Osteocyte (in vitro differentiated cells): ENCODE measurements around the gene TBL3. TPM values are rescaled to one million over a fixed set of nuclear protein-coding genes. Genes with fewer than 3 reads are reported as not detected.
A peak's percentile ranks its signal among the peaks of the same experiment; 100 is the strongest.

Experiments used
- DNase-seq: peaks from one replicate; pipeline ENCODE4 v3.0.0; 2021; ENCODE audit warnings: mixed read lengths; ENCODE audit not compliant: unreplicated experiment; ENCODE audit errors: extremely low spot score
- H3K27ac Mint-ChIP-seq: one replicate; pipeline ENCODE4 v1.8.0; 2021; ENCODE audit warnings: mild to moderate bottlenecking, mixed read lengths; ENCODE audit not compliant: unreplicated experiment
- H3K27me3 Mint-ChIP-seq: one replicate; pipeline ENCODE4 v1.8.0; 2021; ENCODE audit warnings: mixed read lengths; ENCODE audit not compliant: unreplicated experiment
- H3K36me3 Mint-ChIP-seq: one replicate; pipeline ENCODE4 v1.8.0; 2021; ENCODE audit warnings: mixed read lengths; ENCODE audit not compliant: unreplicated experiment
- H3K4me1 Mint-ChIP-seq: one replicate; pipeline ENCODE4 v1.8.0; 2021; ENCODE audit warnings: mixed read lengths; ENCODE audit not compliant: unreplicated experiment
- H3K4me3 Mint-ChIP-seq: one replicate; pipeline ENCODE4 v1.8.0; 2021; ENCODE audit warnings: mild to moderate bottlenecking, moderate library complexity, mixed read lengths; ENCODE audit not compliant: unreplicated experiment
- H3K9me3 Mint-ChIP-seq: one replicate; pipeline ENCODE4 v1.8.0; 2021; ENCODE audit warnings: mixed read lengths; ENCODE audit not compliant: unreplicated experiment
- total RNA-seq: library from RNA; stranded (reverse); gene quantifications from 2 replicates; pipeline ENCODE4 v1.2.1, GENCODE V29; 2021
- TF ChIP-seq, protein P1 (sequence below): fragments of 200-600 bp; sonication (generic); IDR thresholded peaks from 2 replicates; pipeline ENCODE4 v1.5.0; 2021; ENCODE audit warnings: antibody characterized with exemption, mild to moderate bottlenecking, moderate library complexity

The TBL3 gene
- total RNA-seq, 1 donor from 2014 or later = 32.0 TPM

DNA sequence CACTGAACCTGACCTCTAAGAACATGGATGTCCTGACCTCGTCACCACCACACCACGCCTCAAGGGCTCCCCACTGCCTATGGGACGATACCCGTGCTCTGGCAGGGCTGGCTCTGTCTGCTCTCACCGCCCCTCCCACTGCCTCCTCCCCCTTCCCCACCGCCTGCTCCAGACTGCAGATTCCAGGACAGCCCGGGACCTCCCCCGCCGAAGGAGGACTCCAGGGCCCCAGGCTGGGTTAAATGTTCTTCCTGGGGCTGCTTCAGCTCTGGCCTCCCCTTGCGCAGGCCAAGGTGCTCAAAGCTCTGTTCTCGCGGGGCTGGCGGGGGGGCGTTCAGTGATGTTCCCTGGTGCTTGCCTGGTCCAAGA lies 50.9 kb downstream of the TBL3 start:
- peak overlapping the region; percentile 44 for H3K27ac Mint-ChIP-seq
- no peaks in the 10 kb centered on the region for H3K36me3 Mint-ChIP-seq
- H3K4me1 Mint-ChIP-seq = peaks cover 28% of the 10 kb centered on the region
- no peaks in the 10 kb centered on the region for H3K9me3 Mint-ChIP-seq
- H3K27me3 Mint-ChIP-seq = peaks cover 8% of the 10 kb centered on the region
- peak overlapping the region; percentile 67 for H3K4me3 Mint-ChIP-seq
- TF ChIP-seq, protein P1, sequence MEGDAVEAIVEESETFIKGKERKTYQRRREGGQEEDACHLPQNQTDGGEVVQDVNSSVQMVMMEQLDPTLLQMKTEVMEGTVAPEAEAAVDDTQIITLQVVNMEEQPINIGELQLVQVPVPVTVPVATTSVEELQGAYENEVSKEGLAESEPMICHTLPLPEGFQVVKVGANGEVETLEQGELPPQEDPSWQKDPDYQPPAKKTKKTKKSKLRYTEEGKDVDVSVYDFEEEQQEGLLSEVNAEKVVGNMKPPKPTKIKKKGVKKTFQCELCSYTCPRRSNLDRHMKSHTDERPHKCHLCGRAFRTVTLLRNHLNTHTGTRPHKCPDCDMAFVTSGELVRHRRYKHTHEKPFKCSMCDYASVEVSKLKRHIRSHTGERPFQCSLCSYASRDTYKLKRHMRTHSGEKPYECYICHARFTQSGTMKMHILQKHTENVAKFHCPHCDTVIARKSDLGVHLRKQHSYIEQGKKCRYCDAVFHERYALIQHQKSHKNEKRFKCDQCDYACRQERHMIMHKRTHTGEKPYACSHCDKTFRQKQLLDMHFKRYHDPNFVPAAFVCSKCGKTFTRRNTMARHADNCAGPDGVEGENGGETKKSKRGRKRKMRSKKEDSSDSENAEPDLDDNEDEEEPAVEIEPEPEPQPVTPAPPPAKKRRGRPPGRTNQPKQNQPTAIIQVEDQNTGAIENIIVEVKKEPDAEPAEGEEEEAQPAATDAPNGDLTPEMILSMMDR = no peak
- peak; percentile 85 for DNase-seq

DNA sequence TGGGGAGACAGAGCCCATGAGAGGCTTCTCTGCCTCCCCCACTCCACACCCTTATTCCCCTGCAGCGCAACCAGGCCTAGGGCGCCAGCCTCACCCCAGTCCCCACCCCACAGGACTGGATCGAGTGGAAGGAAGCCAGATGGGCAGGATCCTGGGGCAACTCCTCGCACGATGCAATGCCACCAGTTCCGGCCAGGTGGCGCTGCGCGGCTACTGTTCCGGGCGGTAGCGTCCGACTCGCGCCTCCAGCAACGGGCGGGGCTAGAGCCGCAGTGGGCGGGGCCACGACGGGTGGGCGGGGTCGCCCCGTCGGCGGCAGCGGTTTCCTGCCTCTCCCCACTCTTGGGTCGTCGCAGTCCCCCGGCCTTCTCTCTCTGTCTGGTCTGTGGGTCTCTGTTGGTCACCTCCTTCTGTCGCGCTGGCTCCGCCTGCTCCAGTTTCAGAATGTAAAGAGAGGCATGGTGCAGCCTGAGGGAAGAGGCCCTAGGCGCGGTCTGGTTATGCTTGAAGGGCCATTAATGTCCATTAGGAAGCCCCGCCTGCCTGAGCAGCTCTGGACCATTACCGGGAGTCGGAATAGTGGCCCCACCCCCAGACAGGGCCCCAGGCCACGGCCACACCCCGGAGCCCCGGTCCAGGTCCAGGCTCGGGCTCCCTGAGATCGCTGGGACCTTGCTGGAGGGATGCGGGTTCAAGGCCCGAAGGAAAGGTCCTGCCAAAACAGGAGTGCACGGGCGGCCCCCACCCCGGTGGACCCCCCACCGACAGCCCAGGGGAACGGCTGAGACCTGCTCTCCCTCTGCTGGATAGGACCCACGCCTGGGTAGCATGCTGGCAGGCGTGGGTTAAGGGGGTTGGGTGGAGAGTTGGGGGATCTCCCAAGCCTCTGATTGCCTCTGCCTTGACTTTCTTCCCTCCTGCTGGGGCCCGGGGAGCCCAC lies 51.5 kb downstream of the TBL3 start:
- TF ChIP-seq, protein P1 = peak; percentile 97
- Mint-ChIP-seq H3K9me3 (no peaks in the 10 kb centered on the region), H3K36me3 (no peaks in the 10 kb centered on the region), H3K4me1 (peaks cover 33% of the 10 kb centered on the region), H3K4me3 (peak overlapping the region; percentile 67), H3K27me3 (peaks cover 8% of the 10 kb centered on the region), H3K27ac (peak overlapping the region; percentile 79)
- DNase-seq = peak; percentile 98

DNA sequence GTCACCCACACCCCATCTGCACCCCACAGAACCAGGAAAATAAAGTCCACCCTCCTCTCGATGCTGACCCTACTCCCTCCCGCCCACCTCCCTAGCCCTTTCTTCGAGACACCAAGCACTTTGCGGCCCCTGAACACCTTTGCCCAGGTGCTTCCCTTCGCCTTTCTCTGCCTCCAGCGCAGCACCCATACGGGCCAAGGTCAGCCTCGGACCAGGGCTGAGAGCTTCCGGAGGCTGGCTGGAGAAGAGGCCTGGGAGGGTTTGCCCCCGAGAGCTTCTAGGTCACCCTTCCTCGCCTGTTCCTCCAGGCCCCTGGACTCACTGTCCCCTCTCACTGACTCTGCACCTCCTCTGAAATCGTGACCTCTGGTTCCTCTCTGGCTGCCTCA lies 52.2 kb downstream of the TBL3 start:
- H3K9me3 Mint-ChIP-seq = no peaks in the 10 kb centered on the region
- H3K27ac Mint-ChIP-seq = no peak overlapping the region
- H3K27me3 Mint-ChIP-seq = peaks cover 8% of the 10 kb centered on the region
- peak overlapping the region; percentile 33 for H3K4me3 Mint-ChIP-seq
- no peak for DNase-seq
- no peaks in the 10 kb centered on the region for H3K36me3 Mint-ChIP-seq
- TF ChIP-seq, protein P1 = no peak
- peaks cover 39% of the 10 kb centered on the region for H3K4me1 Mint-ChIP-seq

DNA sequence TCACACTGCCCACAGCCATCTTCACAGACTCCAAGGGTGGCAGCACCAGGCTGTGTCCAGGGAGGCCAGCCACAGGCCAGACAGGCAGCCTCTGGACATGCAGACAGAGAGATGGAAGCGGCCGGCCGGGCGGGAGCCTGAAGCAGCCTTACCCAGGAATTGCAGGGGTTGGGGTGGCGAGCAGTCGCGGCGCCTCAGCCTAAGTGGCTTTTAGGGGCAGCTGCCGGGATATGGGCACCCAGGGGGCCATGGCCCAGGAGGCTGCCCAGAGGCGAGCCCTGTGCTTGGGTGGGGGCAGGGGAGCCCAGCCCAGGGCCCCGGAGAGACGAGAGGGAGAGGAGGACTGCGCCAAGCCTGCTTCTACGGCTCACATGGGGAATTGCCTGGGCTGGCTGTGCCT lies 53.4 kb downstream of the TBL3 start:
- Mint-ChIP-seq H3K4me3 (no peak overlapping the region), H3K9me3 (no peaks in the 10 kb centered on the region), H3K4me1 (peaks cover 48% of the 10 kb centered on the region), H3K36me3 (peaks cover 1% of the 10 kb centered on the region), H3K27me3 (peaks cover 8% of the 10 kb centered on the region), H3K27ac (no peak overlapping the region)
- TF ChIP-seq, protein P1 = no peak
- DNase-seq = no peak

DNA sequence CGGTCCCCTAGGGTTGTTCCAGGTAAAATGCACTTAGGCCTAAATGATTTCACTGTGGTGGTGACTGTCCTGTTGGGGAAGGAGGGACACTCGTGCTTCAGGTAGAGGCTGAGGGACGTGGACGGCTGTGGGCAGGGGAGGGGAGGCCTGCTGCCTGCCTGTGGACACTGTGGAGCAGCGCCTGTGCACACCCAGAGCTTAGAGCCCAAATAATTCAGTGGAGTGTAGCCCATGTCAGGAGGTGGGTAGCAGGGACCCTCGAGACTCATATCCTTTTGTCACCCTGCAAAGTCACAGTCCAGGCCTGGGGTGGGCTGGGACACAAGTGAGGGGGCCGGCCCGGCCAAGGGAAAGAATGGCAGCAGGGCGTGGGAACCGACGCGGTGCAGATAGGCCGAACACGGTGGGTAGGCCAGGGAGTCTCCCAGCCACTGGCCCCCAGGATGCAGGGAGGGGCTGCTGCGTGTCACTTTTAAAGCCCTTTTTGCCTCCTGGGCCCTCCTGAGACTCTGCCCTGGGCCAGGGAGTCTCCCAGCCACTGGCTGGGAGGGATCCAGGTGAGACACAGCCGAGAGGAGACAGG lies 54.1 kb downstream of the TBL3 start:
- H3K4me3 Mint-ChIP-seq = peak overlapping the region; percentile 53
- no peak for DNase-seq
- peak overlapping the region; percentile 27 for H3K27ac Mint-ChIP-seq
- H3K4me1 Mint-ChIP-seq = peaks cover 49% of the 10 kb centered on the region
- H3K27me3 Mint-ChIP-seq = peaks cover 3% of the 10 kb centered on the region
- TF ChIP-seq, protein P1 = no peak
- H3K9me3 Mint-ChIP-seq = no peaks in the 10 kb centered on the region
- peaks cover 1% of the 10 kb centered on the region for H3K36me3 Mint-ChIP-seq
